ENCODE results near the gene TRPV5.

The TRPV5 gene

DNA sequence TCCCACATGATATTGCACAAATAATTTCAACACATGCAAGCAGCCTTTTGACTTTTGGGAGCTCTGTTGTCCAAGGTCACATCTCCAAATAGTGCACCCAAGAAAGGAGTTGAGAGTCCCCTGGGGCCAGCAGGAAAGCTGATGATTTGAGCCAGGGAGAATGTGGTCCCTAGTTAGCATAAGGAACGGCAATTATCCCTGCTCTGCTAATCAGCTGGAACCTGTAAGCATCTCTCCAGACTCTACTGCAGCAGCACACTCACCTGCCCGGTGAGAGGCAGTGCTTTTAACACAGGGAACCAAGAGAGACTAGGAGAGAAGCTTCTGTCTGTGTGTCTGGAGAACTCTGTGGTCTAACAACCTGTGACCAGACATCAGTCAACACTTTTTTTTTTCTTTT is 17.0 kb downstream of the TRPV5 start:
- Histone ChIP-seq H3F3A (ENCODE audit: control insufficient read depth, insufficient read depth) (no peaks in the 10 kb centered on the region), H3K9me3 (ENCODE audit: control insufficient read depth, insufficient read depth, low read length) (no peaks in the 10 kb centered on the region), H3K36me3 (ENCODE audit: control insufficient read depth, low read length) (no peaks in the 10 kb centered on the region), H3K79me2 (ENCODE audit: control insufficient read depth, low read length) (no peaks in the 10 kb centered on the region), H3K27ac (ENCODE audit: low read depth, low read length) (no peak overlapping the region), H3K27me3 (ENCODE audit: control insufficient read depth, low read length) (peaks cover 49% of the 10 kb centered on the region), H3K4me3 (ENCODE audit: low read length) (no peak overlapping the region), H3K4me2 (ENCODE audit: low read length) (no peak overlapping the region), H3K4me1 (ENCODE audit: control insufficient read depth, low read length) (no peaks in the 10 kb centered on the region), H4K20me1 (ENCODE audit: control insufficient read depth, insufficient read depth, low read depth, low read length) (no peaks in the 10 kb centered on the region), H3K9me2 (replicated peaks; ENCODE audit: control insufficient read depth, low read length) (no peaks in the 10 kb centered on the region)
- TF ChIP-seq, protein P1, sequence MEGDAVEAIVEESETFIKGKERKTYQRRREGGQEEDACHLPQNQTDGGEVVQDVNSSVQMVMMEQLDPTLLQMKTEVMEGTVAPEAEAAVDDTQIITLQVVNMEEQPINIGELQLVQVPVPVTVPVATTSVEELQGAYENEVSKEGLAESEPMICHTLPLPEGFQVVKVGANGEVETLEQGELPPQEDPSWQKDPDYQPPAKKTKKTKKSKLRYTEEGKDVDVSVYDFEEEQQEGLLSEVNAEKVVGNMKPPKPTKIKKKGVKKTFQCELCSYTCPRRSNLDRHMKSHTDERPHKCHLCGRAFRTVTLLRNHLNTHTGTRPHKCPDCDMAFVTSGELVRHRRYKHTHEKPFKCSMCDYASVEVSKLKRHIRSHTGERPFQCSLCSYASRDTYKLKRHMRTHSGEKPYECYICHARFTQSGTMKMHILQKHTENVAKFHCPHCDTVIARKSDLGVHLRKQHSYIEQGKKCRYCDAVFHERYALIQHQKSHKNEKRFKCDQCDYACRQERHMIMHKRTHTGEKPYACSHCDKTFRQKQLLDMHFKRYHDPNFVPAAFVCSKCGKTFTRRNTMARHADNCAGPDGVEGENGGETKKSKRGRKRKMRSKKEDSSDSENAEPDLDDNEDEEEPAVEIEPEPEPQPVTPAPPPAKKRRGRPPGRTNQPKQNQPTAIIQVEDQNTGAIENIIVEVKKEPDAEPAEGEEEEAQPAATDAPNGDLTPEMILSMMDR (IDR thresholded peaks at IDR 0.05; ENCODE audit: low read depth, low read length, poor library complexity, severe bottlenecking) = no peak
- TF ChIP-seq EZH2phosphoT487 (IDR thresholded peaks at IDR 0.05; ENCODE audit: borderline replicate concordance, low read length) = no peak

DNA sequence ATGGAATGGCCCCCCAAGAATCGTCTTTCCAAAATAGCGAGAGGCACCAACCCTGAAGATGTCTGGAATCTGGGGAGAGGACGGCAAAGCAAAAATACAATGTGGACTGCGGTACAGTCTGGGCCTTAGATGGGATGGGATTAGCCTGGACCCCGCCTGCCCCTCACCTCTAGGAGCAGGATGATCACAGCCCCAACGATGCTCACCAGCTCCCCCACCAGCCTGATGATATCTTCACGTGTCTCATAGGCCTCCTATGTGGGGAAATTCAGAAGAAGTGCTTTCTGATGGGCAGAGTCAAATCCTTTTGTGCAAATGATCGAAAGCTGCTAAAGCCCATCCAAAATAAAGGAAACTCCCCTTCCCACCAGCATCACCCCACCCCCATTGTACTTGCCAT is 18.2 kb downstream of the TRPV5 start:
- Histone ChIP-seq H3K27me3 (ENCODE audit: control insufficient read depth, low read length) (peaks cover 60% of the 10 kb centered on the region), H4K20me1 (ENCODE audit: control insufficient read depth, insufficient read depth, low read depth, low read length) (no peaks in the 10 kb centered on the region), H3K9me2 (replicated peaks; ENCODE audit: control insufficient read depth, low read length) (no peaks in the 10 kb centered on the region), H3K4me2 (ENCODE audit: low read length) (no peak overlapping the region), H3K79me2 (ENCODE audit: control insufficient read depth, low read length) (no peaks in the 10 kb centered on the region), H3K9me3 (ENCODE audit: control insufficient read depth, insufficient read depth, low read length) (no peaks in the 10 kb centered on the region), H3K27ac (ENCODE audit: low read depth, low read length) (no peak overlapping the region), H3K36me3 (ENCODE audit: control insufficient read depth, low read length) (no peaks in the 10 kb centered on the region), H3K4me1 (ENCODE audit: control insufficient read depth, low read length) (no peaks in the 10 kb centered on the region), H3K4me3 (ENCODE audit: low read length) (no peak overlapping the region), H3F3A (ENCODE audit: control insufficient read depth, insufficient read depth) (no peaks in the 10 kb centered on the region)
- no peak for TF ChIP-seq EZH2phosphoT487 (IDR thresholded peaks at IDR 0.05; ENCODE audit: borderline replicate concordance, low read length)
- TF ChIP-seq, protein P1 (IDR thresholded peaks at IDR 0.05; ENCODE audit: low read depth, low read length, poor library complexity, severe bottlenecking) = no peak

DNA sequence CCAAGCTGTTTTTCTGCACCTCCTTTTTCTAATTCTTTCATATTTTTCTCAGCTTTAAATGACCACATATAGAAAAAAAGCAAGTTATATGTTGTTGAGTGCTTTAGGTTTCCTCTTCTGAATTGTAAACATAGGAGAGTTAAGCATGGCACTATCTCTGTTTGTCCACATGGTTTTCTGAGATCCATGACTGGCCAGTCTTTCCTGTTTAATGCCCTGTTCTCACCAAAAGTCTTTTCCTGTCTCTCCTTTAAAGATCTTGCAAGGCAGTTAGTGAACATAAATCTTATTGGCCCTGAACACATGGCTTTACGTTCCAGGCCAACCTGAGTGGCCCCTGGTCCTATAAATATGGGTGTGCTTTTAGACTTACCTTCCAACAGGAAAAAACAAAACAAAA is 19.4 kb downstream of the TRPV5 start:
- Histone ChIP-seq H3F3A (ENCODE audit: control insufficient read depth, insufficient read depth) (no peaks in the 10 kb centered on the region), H3K27ac (ENCODE audit: low read depth, low read length) (no peak overlapping the region), H3K9me3 (ENCODE audit: control insufficient read depth, insufficient read depth, low read length) (no peaks in the 10 kb centered on the region), H3K27me3 (ENCODE audit: control insufficient read depth, low read length) (peaks cover 66% of the 10 kb centered on the region), H4K20me1 (ENCODE audit: control insufficient read depth, insufficient read depth, low read depth, low read length) (no peaks in the 10 kb centered on the region), H3K36me3 (ENCODE audit: control insufficient read depth, low read length) (no peaks in the 10 kb centered on the region), H3K9me2 (replicated peaks; ENCODE audit: control insufficient read depth, low read length) (no peaks in the 10 kb centered on the region), H3K4me1 (ENCODE audit: control insufficient read depth, low read length) (no peaks in the 10 kb centered on the region), H3K4me2 (ENCODE audit: low read length) (no peak overlapping the region), H3K4me3 (ENCODE audit: low read length) (no peak overlapping the region), H3K79me2 (ENCODE audit: control insufficient read depth, low read length) (no peaks in the 10 kb centered on the region)
- TF ChIP-seq EZH2phosphoT487 (IDR thresholded peaks at IDR 0.05; ENCODE audit: borderline replicate concordance, low read length) = no peak
- TF ChIP-seq, protein P1 (IDR thresholded peaks at IDR 0.05; ENCODE audit: low read depth, low read length, poor library complexity, severe bottlenecking) = no peak

DNA sequence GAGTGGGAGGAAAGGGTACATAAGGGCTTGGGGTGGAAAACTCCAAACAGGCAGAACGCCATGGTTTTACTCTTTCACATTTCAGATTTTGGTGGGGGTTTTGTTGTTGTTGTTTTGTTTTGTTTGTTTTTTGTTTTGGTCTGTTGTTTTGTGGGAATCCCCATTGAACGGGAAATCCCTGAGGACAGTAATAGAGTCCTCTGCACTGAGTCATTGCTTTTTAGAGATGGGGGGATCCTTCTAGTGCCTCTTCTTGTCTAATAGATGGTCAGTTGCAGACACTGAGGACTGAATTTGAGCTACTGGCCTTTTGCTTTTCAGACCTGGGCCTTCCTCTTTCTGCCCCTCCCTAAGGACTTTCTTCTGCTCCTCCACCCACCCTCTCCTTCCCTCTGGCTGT is 20.0 kb downstream of the TRPV5 start:
- Histone ChIP-seq H3K4me2 (ENCODE audit: low read length) (no peak overlapping the region), H3K27ac (ENCODE audit: low read depth, low read length) (no peak overlapping the region), H3F3A (ENCODE audit: control insufficient read depth, insufficient read depth) (no peaks in the 10 kb centered on the region), H3K4me1 (ENCODE audit: control insufficient read depth, low read length) (no peaks in the 10 kb centered on the region), H3K9me3 (ENCODE audit: control insufficient read depth, insufficient read depth, low read length) (no peaks in the 10 kb centered on the region), H3K79me2 (ENCODE audit: control insufficient read depth, low read length) (no peaks in the 10 kb centered on the region), H4K20me1 (ENCODE audit: control insufficient read depth, insufficient read depth, low read depth, low read length) (no peaks in the 10 kb centered on the region), H3K27me3 (ENCODE audit: control insufficient read depth, low read length) (peaks cover 64% of the 10 kb centered on the region), H3K4me3 (ENCODE audit: low read length) (no peak overlapping the region), H3K9me2 (replicated peaks; ENCODE audit: control insufficient read depth, low read length) (no peaks in the 10 kb centered on the region), H3K36me3 (ENCODE audit: control insufficient read depth, low read length) (no peaks in the 10 kb centered on the region)
- no peak for TF ChIP-seq EZH2phosphoT487 (IDR thresholded peaks at IDR 0.05; ENCODE audit: borderline replicate concordance, low read length)
- TF ChIP-seq, protein P1 (IDR thresholded peaks at IDR 0.05; ENCODE audit: low read depth, low read length, poor library complexity, severe bottlenecking) = no peak
